Calu3 (cell line): ENCODE data around the gene PGR. TPM values are rescaled to one million over a fixed set of nuclear protein-coding genes. Genes with fewer than 3 reads are reported as not detected.

Experiments used
- BruUV-seq: library from RNA; stranded (reverse); fragments of 400-500 nt; replicated peaks from 2 replicates; lab custom pipeline; 2021; lab: Mats Ljungman, UMichigan
- CTCF ChIA-PET: fragments of 300-600 bp; sonication (Branson Sonifier 250); formaldehyde crosslinking; loops from one replicate; lab custom pipeline; 2022; ENCODE audit warnings: antibody characterized with exemption; lab: Charles Lee
- DNase-seq: peaks from one replicate; pipeline ENCODE4 v3.0.0; 2022
- H3K27ac Mint-ChIP-seq: one replicate; pipeline ENCODE4 v1.8.0; 2022; ENCODE audit warnings: mixed read lengths; ENCODE audit not compliant: unreplicated experiment
- H3K27me3 Mint-ChIP-seq: one replicate; pipeline ENCODE4 v1.8.0; 2022; ENCODE audit warnings: mixed read lengths; ENCODE audit not compliant: unreplicated experiment
- H3K36me3 Mint-ChIP-seq: one replicate; pipeline ENCODE4 v1.8.0; 2022; ENCODE audit warnings: mild to moderate bottlenecking, moderate library complexity, mixed read lengths; ENCODE audit not compliant: insufficient read depth, unreplicated experiment
- H3K4me1 Mint-ChIP-seq: one replicate; pipeline ENCODE4 v1.8.0; 2022; ENCODE audit warnings: mild to moderate bottlenecking, low read depth, mixed read lengths; ENCODE audit not compliant: unreplicated experiment
- H3K4me3 Mint-ChIP-seq: one replicate; pipeline ENCODE4 v1.8.0; 2022; ENCODE audit warnings: mild to moderate bottlenecking, low read depth, moderate library complexity, mixed read lengths; ENCODE audit not compliant: unreplicated experiment
- H3K9me3 Mint-ChIP-seq: one replicate; pipeline ENCODE4 v1.8.0; 2022; ENCODE audit warnings: low read depth, mixed read lengths; ENCODE audit not compliant: unreplicated experiment
- intact Hi-C: fragments of 100-400 bp; cut with micrococcal nuclease; formaldehyde crosslinking; loops from one replicate; pipeline ENCODE4 v1.10.0; 2022; ENCODE audit not compliant: unreplicated experiment
- total RNA-seq: library from RNA; stranded (reverse); gene quantifications from 2 replicates; pipeline ENCODE4 v1.2.3, GENCODE V29; 2022
- TF ChIP-seq, protein P1 (sequence below): fragments of 200-600 bp; IDR thresholded peaks from one replicate; pipeline ENCODE4 v1.8.0; 2022; ENCODE audit warnings: antibody characterized with exemption; ENCODE audit not compliant: unreplicated experiment

PGR gene
- total RNA-seq, 1 experiment from 2014 or later: not detected

DNA sequence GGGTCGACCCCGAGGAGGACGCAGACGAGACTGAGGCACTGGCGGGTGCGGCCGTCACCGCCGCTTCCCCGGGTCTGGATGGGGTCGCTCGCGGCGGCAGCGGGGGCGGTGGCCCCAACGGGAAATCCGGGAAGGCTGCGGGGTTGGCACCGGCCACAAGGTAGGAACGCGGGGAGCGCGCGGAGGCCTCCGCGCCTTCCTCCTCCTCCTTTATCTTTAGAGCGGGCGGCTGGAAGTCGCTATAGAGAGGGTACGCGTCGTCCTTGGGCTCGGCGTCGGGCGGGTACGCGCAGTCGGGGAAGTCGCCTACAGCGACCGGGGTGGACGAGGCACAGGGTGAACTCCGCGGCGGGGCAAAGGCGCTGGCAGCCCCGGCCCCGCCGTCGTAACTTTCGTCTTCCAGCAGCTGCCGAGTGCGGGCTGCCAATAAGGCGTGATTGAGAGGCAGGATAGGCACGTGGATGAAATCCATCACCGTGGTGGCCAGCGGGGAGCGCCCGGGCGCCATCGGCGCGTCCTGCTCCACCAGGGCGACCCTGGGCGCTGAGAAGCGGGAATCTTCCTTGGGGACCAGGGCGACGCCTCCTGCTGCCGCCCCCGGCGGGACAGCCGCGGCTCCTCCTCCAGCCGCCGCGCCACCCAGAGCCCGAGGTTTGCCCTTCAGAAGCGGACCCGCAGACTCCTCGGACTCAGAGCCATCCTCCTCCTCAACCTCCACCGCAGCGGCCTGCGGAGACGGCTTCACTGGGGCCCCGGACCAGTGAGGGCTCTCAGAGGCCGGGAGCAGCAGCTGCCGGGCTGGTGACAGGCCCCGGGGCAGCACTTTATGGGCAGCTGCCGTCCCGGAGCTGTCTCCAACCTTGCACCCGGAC is 1.7 kb downstream of the PGR start:
- Mint-ChIP-seq H3K4me1 (no peaks in the 10 kb centered on the region), H3K27ac (no peak overlapping the region), H3K9me3 (no peaks in the 10 kb centered on the region), H3K36me3 (no peaks in the 10 kb centered on the region), H3K4me3 (peak overlapping the region; percentile 49), H3K27me3 (peaks cover 11% of the 10 kb centered on the region)
- CTCF ChIA-PET: no interaction called here
- no TSS peak for BruUV-seq
- TF ChIP-seq, protein P1, sequence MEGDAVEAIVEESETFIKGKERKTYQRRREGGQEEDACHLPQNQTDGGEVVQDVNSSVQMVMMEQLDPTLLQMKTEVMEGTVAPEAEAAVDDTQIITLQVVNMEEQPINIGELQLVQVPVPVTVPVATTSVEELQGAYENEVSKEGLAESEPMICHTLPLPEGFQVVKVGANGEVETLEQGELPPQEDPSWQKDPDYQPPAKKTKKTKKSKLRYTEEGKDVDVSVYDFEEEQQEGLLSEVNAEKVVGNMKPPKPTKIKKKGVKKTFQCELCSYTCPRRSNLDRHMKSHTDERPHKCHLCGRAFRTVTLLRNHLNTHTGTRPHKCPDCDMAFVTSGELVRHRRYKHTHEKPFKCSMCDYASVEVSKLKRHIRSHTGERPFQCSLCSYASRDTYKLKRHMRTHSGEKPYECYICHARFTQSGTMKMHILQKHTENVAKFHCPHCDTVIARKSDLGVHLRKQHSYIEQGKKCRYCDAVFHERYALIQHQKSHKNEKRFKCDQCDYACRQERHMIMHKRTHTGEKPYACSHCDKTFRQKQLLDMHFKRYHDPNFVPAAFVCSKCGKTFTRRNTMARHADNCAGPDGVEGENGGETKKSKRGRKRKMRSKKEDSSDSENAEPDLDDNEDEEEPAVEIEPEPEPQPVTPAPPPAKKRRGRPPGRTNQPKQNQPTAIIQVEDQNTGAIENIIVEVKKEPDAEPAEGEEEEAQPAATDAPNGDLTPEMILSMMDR: no peak
- DNase-seq: no peak
- intact Hi-C loops: no loop called here

DNA sequence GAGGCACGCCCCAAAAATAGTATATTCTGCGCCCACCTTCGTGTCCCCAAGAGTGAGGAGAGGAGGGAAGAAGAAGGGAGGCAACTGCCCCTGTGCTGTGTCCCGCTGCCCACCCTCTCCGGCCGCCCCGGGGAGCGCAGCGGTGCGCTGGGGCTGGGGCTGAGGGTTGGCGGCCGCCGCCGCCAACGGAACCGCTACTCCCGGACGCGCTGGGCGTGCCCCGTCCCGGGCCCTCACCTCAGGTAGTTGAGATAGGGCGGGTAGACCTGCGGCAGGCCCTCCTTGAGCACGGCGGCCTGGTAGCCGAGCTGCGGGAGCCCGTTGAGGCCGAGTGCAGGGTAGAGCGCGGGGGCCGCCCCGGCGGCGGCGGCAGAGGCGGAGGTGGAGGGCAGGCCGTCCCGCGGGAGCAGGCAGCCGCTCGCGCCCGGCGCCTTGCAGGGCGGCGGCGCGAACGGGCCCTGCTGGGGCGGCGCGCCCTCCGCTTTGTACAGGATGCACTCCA is 2.4 kb downstream of the PGR start:
- intact Hi-C loops: no loop called here
- Mint-ChIP-seq H3K9me3 (no peaks in the 10 kb centered on the region), H3K27ac (no peak overlapping the region), H3K4me1 (no peaks in the 10 kb centered on the region), H3K4me3 (peak overlapping the region; percentile 49), H3K27me3 (peaks cover 11% of the 10 kb centered on the region), H3K36me3 (no peaks in the 10 kb centered on the region)
- CTCF ChIA-PET: no interaction called here
- BruUV-seq: no TSS peak
- TF ChIP-seq, protein P1: no peak
- no peak for DNase-seq

DNA sequence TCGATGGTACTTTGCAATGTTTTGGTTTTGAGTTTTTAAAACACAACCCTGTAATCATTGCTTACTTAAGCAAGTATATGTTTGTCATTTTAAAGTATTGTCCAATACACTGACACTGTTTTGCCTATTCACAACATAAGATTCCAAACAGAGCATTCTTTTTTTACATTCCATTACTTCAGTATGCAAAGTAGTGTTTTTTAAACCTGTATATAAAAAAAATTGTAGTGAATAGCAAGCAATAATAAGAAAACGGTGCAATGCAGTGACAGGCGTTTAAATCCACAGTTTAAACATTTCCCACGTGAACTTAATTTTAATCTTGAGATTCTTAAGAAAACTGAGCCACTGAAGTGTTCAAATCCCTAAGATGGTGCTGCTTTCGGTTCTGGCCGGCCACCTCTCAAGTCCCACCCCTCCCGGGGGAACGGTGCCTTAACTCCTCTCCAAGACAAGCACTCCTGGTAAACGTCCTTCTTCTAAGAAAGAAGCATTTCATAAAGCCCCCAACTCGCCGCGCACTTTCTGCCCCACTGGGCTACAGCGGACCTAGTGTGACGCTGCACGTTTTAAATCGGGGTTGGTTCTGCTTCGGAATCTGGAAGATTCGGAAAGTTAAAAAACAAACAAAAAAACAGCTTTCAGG is 2.9 kb downstream of the PGR start:
- no TSS peak for BruUV-seq
- DNase-seq: no peak
- H3K36me3 Mint-ChIP-seq: no peaks in the 10 kb centered on the region
- CTCF ChIA-PET: no interaction called here
- TF ChIP-seq, protein P1: no peak
- no peaks in the 10 kb centered on the region for H3K4me1 Mint-ChIP-seq
- H3K9me3 Mint-ChIP-seq: no peaks in the 10 kb centered on the region
- intact Hi-C loops: no loop called here
- no peak overlapping the region for H3K27ac Mint-ChIP-seq
- H3K27me3 Mint-ChIP-seq: peaks cover 11% of the 10 kb centered on the region
- peak overlapping the region; percentile 49 for H3K4me3 Mint-ChIP-seq

DNA sequence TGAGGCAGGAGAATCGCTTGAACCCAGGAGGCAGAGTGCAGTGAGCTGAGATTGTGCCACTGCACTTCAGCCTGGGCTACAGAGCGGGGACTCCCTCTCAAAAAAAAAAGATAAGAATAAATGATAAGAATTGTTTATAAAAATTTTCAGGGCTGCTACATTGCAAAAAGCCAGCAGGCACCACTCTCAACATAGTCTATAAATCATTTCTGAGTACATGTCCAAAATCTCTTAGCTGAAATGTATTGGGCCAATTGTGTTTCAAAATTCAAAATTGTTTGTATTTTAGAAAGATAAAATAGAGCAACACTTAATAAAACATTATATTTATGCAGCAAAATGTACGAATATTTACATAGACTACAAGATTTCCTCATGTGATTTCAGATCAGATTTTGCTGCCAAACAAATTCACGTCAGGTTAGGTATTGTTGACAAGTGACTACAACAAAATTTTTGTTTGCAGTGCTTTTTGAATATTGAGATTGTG is 13.9 kb downstream of the PGR start:
- no peak for DNase-seq
- Mint-ChIP-seq H3K27me3 (peaks cover 17% of the 10 kb centered on the region), H3K4me1 (no peaks in the 10 kb centered on the region), H3K27ac (no peak overlapping the region), H3K4me3 (no peak overlapping the region), H3K9me3 (no peaks in the 10 kb centered on the region), H3K36me3 (no peaks in the 10 kb centered on the region)
- BruUV-seq: no TSS peak
- CTCF ChIA-PET: no interaction called here
- TF ChIP-seq, protein P1: no peak
- intact Hi-C loops: no loop called here
